Measurements from ENCODE around the gene SIGLECL1.

SIGLECL1 gene

DNA sequence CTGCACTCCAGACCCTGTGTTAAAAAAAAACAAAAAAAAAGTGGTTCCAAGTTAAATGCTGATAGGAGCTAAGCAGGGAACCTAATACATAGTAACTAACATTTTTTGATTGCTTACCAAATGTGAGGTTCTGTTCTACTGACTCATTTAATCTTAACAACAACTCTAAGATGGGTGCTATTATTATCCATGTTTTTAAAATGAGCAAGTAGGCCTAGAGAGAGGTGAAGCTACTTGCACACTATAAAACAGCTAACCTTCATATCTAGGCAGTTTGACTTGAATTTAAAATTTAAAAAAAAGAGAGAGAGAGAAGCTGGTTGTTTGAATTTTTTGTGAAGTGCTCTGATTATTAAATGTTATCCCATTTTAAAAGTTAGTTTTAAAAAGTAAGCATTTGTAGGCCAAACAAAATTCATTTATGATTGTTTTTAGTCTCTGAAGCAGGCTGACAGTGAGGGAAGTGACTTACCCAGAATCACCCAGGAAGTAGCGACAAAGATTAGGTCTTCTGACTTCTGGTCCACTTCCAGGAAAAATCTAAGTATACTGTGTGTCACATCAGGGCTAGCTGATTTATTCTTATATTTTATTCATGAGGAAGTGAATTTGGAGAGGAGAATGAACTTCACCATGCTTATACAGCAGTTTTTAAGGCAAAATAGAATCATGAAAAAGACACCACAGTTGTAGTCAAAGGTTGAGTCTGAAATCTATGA, 2.4 kb downstream of the SIGLECL1 start:
- no peak for DNase-seq

GRCh38 chr19:51256155-51256625, 5.3 kb downstream of the SIGLECL1 start:
- no peak for DNase-seq

GRCh38 chr19:51257471-51257870, 6.6 kb downstream of the SIGLECL1 start:
- no peak for DNase-seq

DNA sequence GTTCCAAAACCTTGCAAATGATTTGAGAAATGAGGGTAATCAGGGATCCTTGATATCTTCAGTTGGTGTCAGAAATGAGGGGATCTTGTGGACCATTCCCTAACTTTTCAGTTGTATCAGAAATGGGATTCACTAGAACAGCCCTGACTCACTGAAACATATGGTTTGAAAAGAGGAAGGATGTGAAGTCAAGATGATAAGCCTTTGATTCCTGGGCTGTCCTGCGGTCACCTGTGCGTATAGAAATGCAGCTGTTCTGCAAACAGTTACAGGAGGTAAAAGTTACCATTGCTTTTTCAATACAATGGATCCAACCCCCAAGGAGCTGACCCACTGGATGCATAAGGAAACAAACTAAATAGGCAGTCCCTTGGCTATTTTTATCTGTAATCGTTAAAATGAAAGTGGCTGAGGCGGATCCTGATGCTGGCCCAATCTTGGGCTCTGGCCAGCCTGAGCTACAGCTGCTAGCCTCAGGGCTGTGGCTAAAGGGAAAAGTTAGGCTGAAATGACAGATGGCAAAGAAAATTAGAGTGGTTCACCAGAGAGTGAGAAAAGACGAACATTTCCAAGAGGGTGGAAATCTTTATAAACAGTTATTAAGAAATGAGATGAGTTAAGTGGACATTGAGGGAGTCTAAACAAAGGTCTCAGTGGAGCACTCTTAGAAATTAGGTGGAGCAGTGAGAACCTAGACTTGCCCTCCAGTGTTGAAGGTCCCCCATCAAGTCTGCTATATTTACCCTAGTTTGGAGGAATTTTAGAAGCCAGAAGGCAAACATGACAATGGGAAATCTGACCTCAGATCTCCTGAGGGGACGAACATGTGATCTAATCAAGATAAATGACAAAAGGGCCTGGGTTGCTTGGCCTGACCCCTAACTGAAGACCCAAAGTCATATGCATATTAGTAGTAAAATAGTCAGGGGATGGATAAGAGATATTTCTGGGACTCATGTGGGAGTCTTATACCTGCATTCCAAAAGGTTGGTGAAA, 7.6 kb downstream of the SIGLECL1 start:
- no peak for DNase-seq

- no peak for DNase-seq
Observed at GRCh38 chr19:51259348-51260245, 8.7 kb downstream of the SIGLECL1 start.

- no peak for DNase-seq
Observed at GRCh38 chr19:51263808-51264207, 12.9 kb downstream of the SIGLECL1 start.

DNA sequence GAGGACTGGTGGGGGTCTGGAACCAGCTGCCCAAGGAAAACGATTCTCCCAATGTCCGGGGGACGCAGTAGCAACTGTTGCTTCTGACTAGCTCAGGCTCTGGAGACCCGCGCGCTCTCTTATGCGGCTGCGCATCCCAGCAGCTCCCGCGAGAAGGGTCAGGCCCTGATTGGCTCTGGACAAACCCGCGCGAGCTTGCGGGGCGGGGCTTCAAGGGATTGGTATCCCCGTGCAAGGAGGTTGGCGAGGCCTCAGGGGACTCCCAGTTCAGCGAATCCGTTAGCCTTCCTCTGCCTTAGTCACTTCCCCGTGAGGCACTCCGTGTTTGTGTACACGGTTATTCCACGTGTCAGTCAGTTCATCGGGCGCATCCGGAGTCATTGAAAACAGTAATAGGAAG, 20.2 kb downstream of the SIGLECL1 start:
- no peak for DNase-seq

DNA sequence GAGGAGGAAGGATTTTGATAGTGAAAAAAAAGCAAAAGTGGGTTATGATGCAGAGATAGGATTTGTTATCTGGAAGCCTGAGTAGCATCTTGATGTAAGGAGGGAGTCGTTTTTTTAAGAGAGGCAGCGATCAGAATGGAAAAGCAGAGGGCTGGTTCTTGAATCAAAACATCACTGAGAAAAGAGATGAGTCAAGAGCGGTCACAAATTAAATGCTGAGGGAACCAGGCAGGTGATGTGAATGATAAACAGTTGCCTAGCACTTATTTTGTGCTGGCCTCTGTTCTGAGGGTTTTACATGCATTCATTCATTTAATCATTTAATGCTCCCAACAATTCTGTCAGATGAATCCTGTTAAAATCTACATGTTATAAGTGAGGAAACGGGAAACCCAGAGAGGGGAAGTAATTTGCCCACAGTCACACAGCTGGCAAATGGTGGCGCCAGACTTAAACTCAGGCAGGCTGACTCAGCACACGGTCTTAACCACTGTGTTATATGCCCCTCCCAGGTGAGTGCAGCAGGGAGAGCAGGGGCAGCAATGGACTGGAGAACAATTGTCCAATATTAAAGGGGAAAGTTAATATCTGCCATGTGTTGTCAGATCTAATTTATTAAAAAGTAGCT, 21.4 kb downstream of the SIGLECL1 start:
- DNase-seq, result no peak

- DNase-seq, result no peak
Observed at GRCh38 chr19:51274049-51274770, 23.3 kb downstream of the SIGLECL1 start.

- no peak for DNase-seq
Observed at GRCh38 chr19:51277112-51277511, 26.2 kb downstream of the SIGLECL1 start.

DNA sequence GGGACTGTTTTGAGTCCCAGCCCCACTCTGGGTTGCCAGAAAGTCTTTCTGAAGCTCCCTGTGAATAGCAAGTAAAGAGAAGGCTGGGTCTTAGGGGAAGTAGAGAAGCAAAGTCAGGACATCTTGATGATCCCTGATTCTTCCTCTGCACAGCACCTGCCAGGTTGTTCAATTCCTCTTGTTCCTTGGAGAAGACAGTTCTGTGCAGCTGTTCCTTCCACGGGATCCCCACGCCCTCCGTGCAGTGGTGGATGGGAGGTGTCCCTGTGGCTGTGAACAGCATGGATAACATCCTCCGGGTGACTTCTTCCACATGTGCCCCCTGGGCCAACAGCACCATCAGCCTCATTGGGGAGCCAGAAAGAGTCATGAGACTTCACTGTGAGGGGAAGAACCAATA, 31.5 kb downstream of the SIGLECL1 start:
- DNase-seq, result no peak

GRCh38 chr19:51285682-51286081, 34.8 kb downstream of the SIGLECL1 start:
- no peak for DNase-seq

DNA sequence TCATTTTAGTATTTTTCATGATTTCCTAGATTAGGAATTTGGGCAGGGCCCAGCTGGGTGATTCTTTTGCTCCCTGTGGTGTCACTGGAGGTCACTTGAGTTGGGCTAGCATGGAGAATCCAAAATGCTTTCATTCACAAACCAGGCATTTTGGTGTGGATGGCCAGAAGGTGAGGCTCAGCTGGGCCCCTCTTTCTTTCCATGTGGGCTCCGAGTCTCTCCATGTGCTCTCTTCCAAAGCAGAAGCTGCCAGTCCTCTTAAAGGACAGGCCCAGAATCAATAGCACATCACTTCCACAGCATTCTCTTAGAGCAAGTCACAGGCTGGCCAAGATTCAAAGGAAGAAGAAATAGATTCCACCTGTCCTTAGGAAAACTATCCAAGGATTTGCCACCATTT, 38.8 kb downstream of the SIGLECL1 start:
- no peak for DNase-seq

- DNase-seq, result no peak
Observed at GRCh38 chr19:51292971-51293370, 42.1 kb downstream of the SIGLECL1 start.

- DNase-seq, result no peak
Observed at GRCh38 chr19:51293571-51294210, 42.8 kb downstream of the SIGLECL1 start.

DNA sequence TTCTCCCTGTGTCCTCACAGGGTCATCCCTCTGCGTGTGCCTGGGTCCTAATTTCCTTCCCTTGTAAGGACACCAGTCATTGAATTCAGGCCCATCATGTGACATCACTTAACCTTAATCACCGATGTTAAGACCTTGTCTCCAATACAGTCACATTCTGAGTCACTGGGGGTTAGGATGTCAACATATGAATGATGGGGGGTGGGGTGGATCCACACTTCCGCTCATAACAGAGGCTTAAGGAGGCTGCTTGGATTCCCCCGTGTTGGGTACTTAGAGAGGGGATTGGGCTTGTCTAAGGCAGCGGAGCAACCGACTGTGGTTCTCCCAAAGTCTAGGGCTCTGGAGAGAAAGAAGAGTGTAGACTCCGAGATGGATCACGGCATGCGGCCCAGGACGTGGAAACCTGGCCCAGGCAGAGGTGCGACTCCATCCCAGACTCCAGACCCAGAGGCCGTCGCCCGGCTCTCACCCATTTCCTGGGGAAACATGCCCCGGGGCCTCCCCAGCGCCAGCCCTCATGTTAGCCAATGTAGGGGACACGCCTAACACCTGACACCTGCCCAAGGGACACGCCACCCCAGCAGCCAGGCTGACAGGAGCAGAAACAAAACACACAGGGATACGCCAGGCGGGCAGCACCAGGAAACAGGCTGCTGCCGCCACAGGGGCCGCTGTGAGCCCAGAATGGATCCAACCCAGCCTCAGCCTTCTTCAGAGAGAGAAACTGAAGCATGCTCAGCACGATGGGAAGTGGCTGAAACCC, 43.5 kb downstream of the SIGLECL1 start:
- no peak for DNase-seq

DNA sequence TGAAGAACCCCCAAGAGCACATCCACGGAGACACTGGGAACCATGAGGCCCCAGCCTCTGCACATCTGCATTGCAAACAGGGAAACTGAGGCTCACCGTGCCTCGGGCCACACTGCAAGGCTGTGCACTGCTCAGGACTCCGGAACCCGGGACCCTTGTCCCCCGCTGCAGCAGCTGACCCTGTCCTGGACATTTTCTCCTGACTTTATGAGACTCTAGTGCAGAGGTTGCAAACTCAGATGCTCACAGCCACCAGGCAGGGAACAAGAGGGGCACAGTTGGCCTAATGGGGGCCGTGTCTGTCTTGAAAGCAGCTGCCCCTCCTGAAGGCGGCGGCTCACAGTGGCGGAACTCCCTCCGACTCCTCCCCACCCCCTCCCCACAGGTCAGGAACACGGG, 44.1 kb downstream of the SIGLECL1 start:
- no peak for DNase-seq

- no peak for DNase-seq
Observed at GRCh38 chr19:51295382-51296126, 44.7 kb downstream of the SIGLECL1 start.

GRCh38 chr19:51296336-51297093, 45.6 kb downstream of the SIGLECL1 start:
- DNase-seq, result no peak
